Activated T-cell treated with anti-CD3 and anti-CD28 coated beads, Interleukin-2, amount 50 U/mL, for 72 hours (primary cell): ENCODE results near the gene EHD4. TPM values are rescaled to one million over a fixed set of nuclear protein-coding genes. Genes with fewer than 3 reads are reported as not detected.

ENCODE experiments used
- ATAC-seq, 2 donors: fragments of 150-1000 bp; cut with Tn5 transposase; replicated peaks in 1 of 2; 2 replicates each; pipeline ENCODE4 v1.10.0; 2021; ENCODE audit warnings: moderate library complexity in 2 of 2, mild to moderate bottlenecking in 1 of 2
- DNase-seq, 2 donors: peaks; one replicate each; pipeline ENCODE4 v3.0.0; 2021 to 2022; ENCODE audit warnings: mixed read lengths in 1 of 2
- H3K27ac Mint-ChIP-seq: one replicate; pipeline ENCODE4 v1.8.0; 2022; ENCODE audit warnings: mild to moderate bottlenecking, moderate library complexity, mixed read lengths
- H3K27me3 Mint-ChIP-seq: one replicate; pipeline ENCODE4 v1.8.0; 2022; ENCODE audit warnings: low read depth, mixed read lengths
- H3K36me3 Mint-ChIP-seq, 2 donors: one replicate each; pipeline ENCODE4 v1.8.0; 2022; ENCODE audit warnings: mixed read lengths in 2 of 2, mild to moderate bottlenecking in 1 of 2; ENCODE audit not compliant: insufficient read depth in 2 of 2
- H3K4me1 Mint-ChIP-seq: one replicate; pipeline ENCODE4 v1.8.0; 2022; ENCODE audit warnings: low read depth, mixed read lengths
- H3K4me3 Mint-ChIP-seq, 2 donors: one replicate each; pipeline ENCODE4 v1.8.0; 2022; ENCODE audit warnings: mild to moderate bottlenecking in 2 of 2, mixed read lengths in 2 of 2, moderate library complexity in 2 of 2
- H3K9me3 Mint-ChIP-seq, 2 donors: one replicate each; pipeline ENCODE4 v1.8.0; 2022; ENCODE audit warnings: mixed read lengths in 2 of 2
- total RNA-seq, 2 donors: library from RNA; stranded (reverse); gene quantifications; one replicate each; pipeline ENCODE4 v1.2.3, GENCODE V29; 2022

EHD4 gene
- total RNA-seq, 2 donors from 2014 or later, result 22.6 to 32.7 TPM

DNA sequence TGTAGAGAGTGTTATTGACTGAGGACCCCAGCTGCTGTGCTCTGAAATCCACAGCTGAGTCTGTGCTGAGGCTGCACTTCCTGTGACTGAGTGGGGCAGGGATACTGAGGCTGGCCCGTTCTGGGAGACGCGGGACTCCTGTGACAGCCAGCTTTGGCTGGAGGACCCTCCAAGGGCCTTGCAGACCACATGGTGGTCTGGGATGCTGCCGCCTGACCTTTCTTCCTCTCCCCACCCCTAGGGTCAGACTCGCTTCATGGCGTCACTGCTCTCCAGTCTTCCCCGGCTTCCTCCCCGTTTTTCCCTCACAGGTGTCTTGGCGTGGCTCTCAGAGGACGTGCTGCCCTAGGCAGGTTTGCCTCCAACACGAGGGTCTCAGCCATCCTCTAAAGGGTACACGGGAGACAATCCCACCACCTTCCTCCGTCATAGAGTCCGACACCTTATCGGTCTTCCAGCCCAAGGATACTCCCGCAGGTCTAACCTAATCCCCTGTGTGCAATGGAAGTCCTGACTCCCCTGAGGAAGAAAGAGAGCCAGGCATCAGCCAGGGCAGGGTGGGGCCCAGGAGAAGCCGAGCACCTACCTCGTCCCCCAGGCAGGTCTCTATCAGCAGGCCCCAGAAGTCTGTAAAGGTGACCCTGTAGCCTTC is 19.9 kb upstream of the EHD4 start:
- no peak for DNase-seq
- H3K27me3 Mint-ChIP-seq, result no peaks in the 10 kb centered on the region
- no peak for ATAC-seq
- H3K4me3 Mint-ChIP-seq, result no peak overlapping the region
- no peaks in the 10 kb centered on the region for H3K9me3 Mint-ChIP-seq
- H3K36me3 Mint-ChIP-seq, result no peaks in the 10 kb centered on the region
- no peaks in the 10 kb centered on the region for H3K4me1 Mint-ChIP-seq
- H3K27ac Mint-ChIP-seq, result no peak overlapping the region

- no peaks in the 10 kb centered on the region for H3K4me1 Mint-ChIP-seq
- ATAC-seq, result no peak
- no peak overlapping the region for H3K27ac Mint-ChIP-seq
- H3K27me3 Mint-ChIP-seq, result no peaks in the 10 kb centered on the region
- no peak for DNase-seq
- no peaks in the 10 kb centered on the region for H3K9me3 Mint-ChIP-seq
- no peak overlapping the region for H3K4me3 Mint-ChIP-seq
- no peaks in the 10 kb centered on the region for H3K36me3 Mint-ChIP-seq
Observed at GRCh38 chr15:41990691-41991090, 18.3 kb upstream of the EHD4 start.

- H3K4me1 Mint-ChIP-seq, result no peaks in the 10 kb centered on the region
- ATAC-seq, result no peak
- H3K27me3 Mint-ChIP-seq, result no peaks in the 10 kb centered on the region
- H3K36me3 Mint-ChIP-seq, result no peaks in the 10 kb centered on the region
- H3K9me3 Mint-ChIP-seq, result no peaks in the 10 kb centered on the region
- no peak overlapping the region for H3K27ac Mint-ChIP-seq
- H3K4me3 Mint-ChIP-seq, result no peak overlapping the region
- no peak for DNase-seq
Observed at GRCh38 chr15:41990243-41990605, 17.9 kb upstream of the EHD4 start.

- DNase-seq (peak; percentile 87 to 91), ATAC-seq (peak; percentile 90 to 91)
- H3K9me3 Mint-ChIP-seq, result no peaks in the 10 kb centered on the region
- no peak overlapping the region for H3K27ac Mint-ChIP-seq
- H3K4me1 Mint-ChIP-seq, result no peaks in the 10 kb centered on the region
- no peaks in the 10 kb centered on the region for H3K27me3 Mint-ChIP-seq
- no peak overlapping the region for H3K4me3 Mint-ChIP-seq
- no peaks in the 10 kb centered on the region for H3K36me3 Mint-ChIP-seq
Observed at GRCh38 chr15:41989573-41990242, 17.4 kb upstream of the EHD4 start.

DNA sequence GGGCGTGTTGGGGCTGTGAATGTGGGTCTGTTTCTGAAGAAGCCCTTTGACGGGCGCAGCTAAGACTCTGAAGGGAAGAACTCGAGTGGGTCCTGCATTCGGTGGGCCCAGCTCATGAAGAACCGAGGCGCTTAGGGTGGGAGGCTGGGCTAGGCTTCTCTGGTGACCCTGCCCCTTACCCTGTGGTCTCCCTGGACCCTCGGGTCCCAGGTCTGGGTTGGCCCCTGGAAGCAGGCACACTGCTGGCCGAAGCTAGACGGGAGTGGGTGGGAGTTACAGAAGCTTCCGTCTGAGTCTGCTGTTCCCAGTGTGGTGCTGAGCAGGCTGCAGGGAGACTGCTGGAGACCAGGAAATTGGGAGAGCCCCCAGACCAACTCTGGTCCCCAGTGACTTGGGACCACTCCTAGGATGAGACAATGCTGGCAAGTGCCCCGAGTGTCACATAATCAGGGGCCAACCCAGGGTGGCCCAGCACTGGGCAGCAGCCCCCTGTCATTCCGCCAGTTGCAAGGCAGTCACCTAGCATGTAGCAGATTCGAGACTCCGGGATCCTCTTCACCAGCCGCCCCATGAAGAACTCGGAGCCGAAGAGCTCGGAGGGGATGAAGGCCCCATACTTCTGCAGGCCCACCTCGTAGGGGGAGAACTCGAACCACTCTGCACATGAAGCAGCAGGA is 16.7 kb upstream of the EHD4 start:
- H3K4me3 Mint-ChIP-seq, result no peak overlapping the region
- H3K4me1 Mint-ChIP-seq, result no peaks in the 10 kb centered on the region
- no peak for DNase-seq
- no peak overlapping the region for H3K27ac Mint-ChIP-seq
- H3K9me3 Mint-ChIP-seq, result no peaks in the 10 kb centered on the region
- no peaks in the 10 kb centered on the region for H3K36me3 Mint-ChIP-seq
- no peak for ATAC-seq
- no peaks in the 10 kb centered on the region for H3K27me3 Mint-ChIP-seq

GRCh38 chr15:41987925-41988275 is 15.5 kb upstream of the EHD4 start:
- Mint-ChIP-seq H3K4me1 (no peaks in the 10 kb centered on the region), H3K4me3 (no peak overlapping the region), H3K27ac (no peak overlapping the region), H3K9me3 (no peaks in the 10 kb centered on the region), H3K36me3 (no peaks in the 10 kb centered on the region), H3K27me3 (no peaks in the 10 kb centered on the region)
- no peak for DNase-seq
- no peak for ATAC-seq

DNA sequence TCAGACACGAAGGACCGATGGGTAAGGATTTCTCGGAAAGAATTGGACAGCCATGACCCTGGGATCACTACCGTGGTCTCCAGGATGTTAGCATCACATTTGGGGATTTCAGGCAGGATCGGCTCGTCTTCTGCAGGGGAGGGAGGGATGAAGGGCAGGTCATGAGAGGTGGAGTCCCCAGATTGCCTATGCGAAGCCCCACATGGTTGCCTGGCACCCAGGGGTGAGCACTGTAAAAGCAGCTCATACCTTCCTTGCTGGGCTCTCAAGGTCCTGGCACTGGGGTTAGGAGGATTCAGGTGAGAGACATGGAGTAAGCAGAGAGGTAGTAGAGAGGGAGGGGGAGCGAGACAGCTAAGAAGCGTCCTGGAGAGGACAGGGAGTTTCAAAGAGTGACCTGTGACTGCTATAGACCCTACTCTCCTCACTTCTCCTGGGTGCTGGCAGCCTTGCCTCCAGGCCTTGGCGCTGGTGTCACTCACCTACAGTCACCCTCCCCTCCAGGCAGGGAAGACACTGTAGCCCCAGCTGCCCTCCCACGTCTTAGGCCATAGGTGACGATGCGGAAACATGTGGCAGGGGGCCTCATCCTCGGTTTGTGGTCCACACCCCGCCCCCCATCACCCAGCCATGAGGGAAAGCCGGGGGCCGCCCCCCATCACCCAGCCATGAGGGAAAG is 15.0 kb upstream of the EHD4 start:
- no peaks in the 10 kb centered on the region for H3K27me3 Mint-ChIP-seq
- DNase-seq (no peak), ATAC-seq (no peak)
- no peak overlapping the region for H3K4me3 Mint-ChIP-seq
- no peaks in the 10 kb centered on the region for H3K4me1 Mint-ChIP-seq
- no peaks in the 10 kb centered on the region for H3K9me3 Mint-ChIP-seq
- no peak overlapping the region for H3K27ac Mint-ChIP-seq
- H3K36me3 Mint-ChIP-seq, result no peaks in the 10 kb centered on the region

- DNase-seq, result no peak
- Mint-ChIP-seq H3K9me3 (no peaks in the 10 kb centered on the region), H3K27ac (no peak overlapping the region), H3K4me3 (no peak overlapping the region), H3K4me1 (peaks cover 12% of the 10 kb centered on the region), H3K36me3 (no peaks in the 10 kb centered on the region), H3K27me3 (no peaks in the 10 kb centered on the region)
- ATAC-seq, result no peak
Observed at GRCh38 chr15:41985236-41986160, 13.1 kb upstream of the EHD4 start.

DNA sequence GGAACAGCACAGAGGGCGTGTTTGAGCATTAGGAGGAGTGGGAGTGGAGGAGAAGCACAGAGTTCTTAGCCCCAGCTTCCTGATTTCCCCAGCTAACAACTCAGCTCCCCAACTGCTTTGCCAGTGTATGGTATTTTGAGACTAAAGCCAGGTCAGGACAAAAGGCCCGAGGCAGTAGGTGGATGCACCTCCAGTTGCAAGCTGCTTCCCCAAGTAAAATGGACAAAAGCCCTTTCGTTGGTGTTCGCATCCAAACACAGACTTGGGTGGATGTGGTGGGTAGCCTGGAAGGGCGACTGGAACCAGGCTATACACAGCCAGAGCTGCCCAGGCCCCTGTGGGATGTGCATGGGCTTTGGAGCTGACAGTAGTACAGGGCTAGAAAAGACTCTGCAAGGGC is 12.3 kb upstream of the EHD4 start:
- no peak overlapping the region for H3K27ac Mint-ChIP-seq
- H3K4me1 Mint-ChIP-seq, result peaks cover 13% of the 10 kb centered on the region
- ATAC-seq, result no peak
- H3K36me3 Mint-ChIP-seq, result no peaks in the 10 kb centered on the region
- no peak for DNase-seq
- H3K9me3 Mint-ChIP-seq, result no peaks in the 10 kb centered on the region
- no peaks in the 10 kb centered on the region for H3K27me3 Mint-ChIP-seq
- no peak overlapping the region for H3K4me3 Mint-ChIP-seq

- ATAC-seq (no peak), DNase-seq (no peak)
- Mint-ChIP-seq H3K36me3 (no peaks in the 10 kb centered on the region), H3K27me3 (no peaks in the 10 kb centered on the region), H3K9me3 (no peaks in the 10 kb centered on the region), H3K4me1 (peaks cover 13% of the 10 kb centered on the region), H3K27ac (no peak overlapping the region), H3K4me3 (no peak overlapping the region)
Observed at GRCh38 chr15:41983621-41984571, 11.5 kb upstream of the EHD4 start.

GRCh38 chr15:41983221-41983620 is 10.9 kb upstream of the EHD4 start:
- Mint-ChIP-seq H3K4me3 (no peak overlapping the region), H3K9me3 (no peaks in the 10 kb centered on the region), H3K27ac (no peak overlapping the region), H3K4me1 (peaks cover 13% of the 10 kb centered on the region), H3K27me3 (no peaks in the 10 kb centered on the region), H3K36me3 (no peaks in the 10 kb centered on the region)
- ATAC-seq, result no peak
- no peak for DNase-seq
